ENCODE results near the gene FUT9. TPM values are rescaled to one million over a fixed set of nuclear protein-coding genes. Genes with fewer than 3 reads are reported as not detected.

Gene FUT9
- total RNA-seq, 2 experiments from 2014 or later, result not detected

DNA sequence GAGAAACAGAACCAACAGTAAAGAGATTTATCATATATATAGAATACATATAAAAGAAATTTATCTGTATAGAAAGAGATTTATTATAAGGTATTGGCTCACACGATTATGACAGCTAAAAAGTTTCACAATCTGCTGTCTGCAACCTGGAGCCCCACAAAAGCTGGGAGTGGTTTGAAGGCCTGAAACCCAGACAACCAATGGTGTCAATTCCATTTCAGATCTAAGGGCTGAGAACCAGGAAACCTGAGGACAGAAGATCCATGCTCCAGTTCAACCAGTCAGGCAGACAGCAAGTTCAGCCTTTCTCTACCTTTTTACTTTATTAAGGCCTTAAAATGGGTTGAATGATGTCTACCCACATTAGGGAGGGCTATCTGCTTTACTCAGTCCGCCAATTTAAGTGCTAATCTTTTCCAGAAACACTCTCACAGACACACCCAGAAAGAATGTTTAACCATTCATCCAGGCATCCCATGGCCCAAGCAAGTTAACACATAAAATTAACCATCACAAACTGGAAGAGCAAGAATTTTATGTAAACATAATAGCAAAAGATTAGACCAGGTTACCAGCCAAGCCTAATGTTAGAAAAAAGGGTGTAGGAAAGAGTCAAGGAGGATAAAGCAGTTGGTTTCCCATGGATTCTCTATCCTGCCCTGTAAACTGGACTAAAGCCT is 170.9 kb downstream of the FUT9 start:
- H3K27me3 Mint-ChIP-seq, result no peaks in the 10 kb centered on the region
- ChIA-PET CTCF (no interaction called here), POLR2A (no interaction called here)
- no peak overlapping the region for H3K4me3 Mint-ChIP-seq
- intact Hi-C loops (cut with DNase I, micrococcal nuclease), result no loop called here
- no peaks in the 10 kb centered on the region for H3K9me3 ChIP-seq (ENCODE audit: control insufficient read depth in 1 of 2, insufficient read depth in 1 of 2, low read length in 2 of 2)
- H3K27me3 ChIP-seq (ENCODE audit: control insufficient read depth in 1 of 2, insufficient read depth in 2 of 2, low read length in 2 of 2), result no peaks in the 10 kb centered on the region
- H3K4me3 ChIP-seq (ENCODE audit: low read length), result no peak overlapping the region
- H3K9me3 Mint-ChIP-seq, result no peaks in the 10 kb centered on the region
- no peak for ATAC-seq (ENCODE audit: poor library complexity)
- H3K36me3 Mint-ChIP-seq (ENCODE audit: low read depth), result no peaks in the 10 kb centered on the region
- H3K27ac ChIP-seq (ENCODE audit: low read depth in 1 of 2, low read length in 2 of 2), result no peak overlapping the region
- H3K27ac Mint-ChIP-seq, result no peak overlapping the region
- DNase-seq, result no peak
- H3K36me3 ChIP-seq (ENCODE audit: insufficient read depth, low read length), result no peaks in the 10 kb centered on the region
- H3K4me1 Mint-ChIP-seq (ENCODE audit: low read depth), result no peaks in the 10 kb centered on the region
- H3K4me1 ChIP-seq (ENCODE audit: insufficient read depth, low read length), result no peaks in the 10 kb centered on the region
- TF ChIP-seq, protein P1, sequence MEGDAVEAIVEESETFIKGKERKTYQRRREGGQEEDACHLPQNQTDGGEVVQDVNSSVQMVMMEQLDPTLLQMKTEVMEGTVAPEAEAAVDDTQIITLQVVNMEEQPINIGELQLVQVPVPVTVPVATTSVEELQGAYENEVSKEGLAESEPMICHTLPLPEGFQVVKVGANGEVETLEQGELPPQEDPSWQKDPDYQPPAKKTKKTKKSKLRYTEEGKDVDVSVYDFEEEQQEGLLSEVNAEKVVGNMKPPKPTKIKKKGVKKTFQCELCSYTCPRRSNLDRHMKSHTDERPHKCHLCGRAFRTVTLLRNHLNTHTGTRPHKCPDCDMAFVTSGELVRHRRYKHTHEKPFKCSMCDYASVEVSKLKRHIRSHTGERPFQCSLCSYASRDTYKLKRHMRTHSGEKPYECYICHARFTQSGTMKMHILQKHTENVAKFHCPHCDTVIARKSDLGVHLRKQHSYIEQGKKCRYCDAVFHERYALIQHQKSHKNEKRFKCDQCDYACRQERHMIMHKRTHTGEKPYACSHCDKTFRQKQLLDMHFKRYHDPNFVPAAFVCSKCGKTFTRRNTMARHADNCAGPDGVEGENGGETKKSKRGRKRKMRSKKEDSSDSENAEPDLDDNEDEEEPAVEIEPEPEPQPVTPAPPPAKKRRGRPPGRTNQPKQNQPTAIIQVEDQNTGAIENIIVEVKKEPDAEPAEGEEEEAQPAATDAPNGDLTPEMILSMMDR (IDR thresholded peaks at IDR 0.05), result no peak

- H3K27ac Mint-ChIP-seq, result no peak overlapping the region
- H3K4me3 Mint-ChIP-seq, result no peak overlapping the region
- Histone ChIP-seq H3K27me3 (ENCODE audit: control insufficient read depth in 1 of 2, insufficient read depth in 2 of 2, low read length in 2 of 2) (no peaks in the 10 kb centered on the region), H3K36me3 (ENCODE audit: insufficient read depth, low read length) (no peaks in the 10 kb centered on the region), H3K4me1 (ENCODE audit: insufficient read depth, low read length) (no peaks in the 10 kb centered on the region), H3K4me3 (ENCODE audit: low read length) (no peak overlapping the region), H3K9me3 (ENCODE audit: control insufficient read depth in 1 of 2, insufficient read depth in 1 of 2, low read length in 2 of 2) (no peaks in the 10 kb centered on the region), H3K27ac (ENCODE audit: low read depth in 1 of 2, low read length in 2 of 2) (no peak overlapping the region)
- ChIA-PET CTCF (no interaction called here), POLR2A (no interaction called here)
- H3K27me3 Mint-ChIP-seq, result no peaks in the 10 kb centered on the region
- DNase-seq (no peak), ATAC-seq (ENCODE audit: poor library complexity) (no peak)
- H3K4me1 Mint-ChIP-seq (ENCODE audit: low read depth), result no peaks in the 10 kb centered on the region
- H3K36me3 Mint-ChIP-seq (ENCODE audit: low read depth), result no peaks in the 10 kb centered on the region
- intact Hi-C loops (cut with DNase I, micrococcal nuclease), result no loop called here
- TF ChIP-seq, protein P1 (IDR thresholded peaks at IDR 0.05), result no peak
- no peaks in the 10 kb centered on the region for H3K9me3 Mint-ChIP-seq
Measured at GRCh38 chr6:96194675-96195074, 178.9 kb downstream of the FUT9 start.

DNA sequence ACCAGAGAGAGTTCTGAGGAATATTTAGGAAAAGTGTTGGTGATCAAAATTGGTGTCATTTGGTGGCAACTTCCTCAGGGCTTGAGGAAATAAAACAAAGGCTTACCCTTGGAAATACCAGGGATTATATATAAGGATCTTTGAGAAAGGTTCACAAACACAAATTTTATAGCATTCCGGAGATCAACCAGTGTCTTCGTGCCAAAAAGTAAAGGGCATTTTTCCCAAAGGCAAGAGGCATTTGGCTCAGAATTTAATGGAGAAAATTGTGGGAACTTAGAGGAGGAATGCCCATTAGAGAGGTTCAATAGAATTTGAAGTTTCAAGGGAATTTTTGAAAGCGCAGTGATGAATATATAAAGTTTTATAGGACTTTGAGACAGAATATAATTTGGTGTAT is 179.5 kb downstream of the FUT9 start:
- DNase-seq (no peak), ATAC-seq (ENCODE audit: poor library complexity) (no peak)
- intact Hi-C loops (cut with DNase I, micrococcal nuclease), result no loop called here
- Histone ChIP-seq H3K27me3 (ENCODE audit: control insufficient read depth in 1 of 2, insufficient read depth in 2 of 2, low read length in 2 of 2) (no peaks in the 10 kb centered on the region), H3K9me3 (ENCODE audit: control insufficient read depth in 1 of 2, insufficient read depth in 1 of 2, low read length in 2 of 2) (no peaks in the 10 kb centered on the region), H3K4me1 (ENCODE audit: insufficient read depth, low read length) (no peaks in the 10 kb centered on the region), H3K36me3 (ENCODE audit: insufficient read depth, low read length) (no peaks in the 10 kb centered on the region), H3K4me3 (ENCODE audit: low read length) (no peak overlapping the region), H3K27ac (ENCODE audit: low read depth in 1 of 2, low read length in 2 of 2) (no peak overlapping the region)
- H3K4me3 Mint-ChIP-seq, result no peak overlapping the region
- H3K36me3 Mint-ChIP-seq (ENCODE audit: low read depth), result no peaks in the 10 kb centered on the region
- H3K9me3 Mint-ChIP-seq, result peaks cover 4% of the 10 kb centered on the region
- no peaks in the 10 kb centered on the region for H3K27me3 Mint-ChIP-seq
- ChIA-PET CTCF (no interaction called here), POLR2A (no interaction called here)
- TF ChIP-seq, protein P1 (IDR thresholded peaks at IDR 0.05), result no peak
- no peaks in the 10 kb centered on the region for H3K4me1 Mint-ChIP-seq (ENCODE audit: low read depth)
- no peak overlapping the region for H3K27ac Mint-ChIP-seq
